Fibroblast of skin of scalp (primary cell): ENCODE data around the gene MAP3K15.

Experiments used
- DNase-seq: peaks from one replicate; pipeline ENCODE4 v3.0.0-alpha.2; 2013

Gene MAP3K15

DNA sequence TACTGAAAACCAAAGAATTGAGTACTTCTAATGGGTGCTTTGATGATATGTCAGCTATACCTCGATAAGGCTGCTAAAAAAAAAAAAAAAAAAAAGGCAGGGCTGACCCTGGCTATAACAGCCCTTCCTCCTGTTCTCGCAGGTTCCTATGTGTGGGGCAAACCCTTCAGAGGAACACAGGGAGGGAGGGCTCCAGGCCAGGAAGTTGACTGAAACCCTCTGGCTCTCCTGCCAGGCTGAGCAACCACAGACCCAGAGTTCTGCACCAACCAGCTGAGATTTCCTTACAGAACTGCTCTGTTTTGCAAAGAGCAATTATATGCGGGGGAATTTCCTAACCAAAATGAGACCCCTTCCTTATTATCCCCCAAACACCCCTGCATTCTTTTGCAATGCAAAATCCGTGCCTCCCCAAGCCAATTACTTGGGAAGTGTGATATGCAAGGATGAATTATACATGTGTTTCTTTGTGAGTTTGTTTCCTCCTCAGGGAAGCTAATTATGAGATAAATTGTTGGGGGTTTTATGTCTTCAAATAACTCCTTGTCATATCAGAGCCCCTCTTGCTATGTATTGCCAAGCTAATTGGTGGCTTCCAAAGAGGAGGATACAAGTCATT lies 126.0 kb downstream of the MAP3K15 start:
- DNase-seq, result no peak

GRCh38 chrX:19388741-19389140 lies 126.6 kb downstream of the MAP3K15 start:
- peak; percentile 6 for DNase-seq

DNA sequence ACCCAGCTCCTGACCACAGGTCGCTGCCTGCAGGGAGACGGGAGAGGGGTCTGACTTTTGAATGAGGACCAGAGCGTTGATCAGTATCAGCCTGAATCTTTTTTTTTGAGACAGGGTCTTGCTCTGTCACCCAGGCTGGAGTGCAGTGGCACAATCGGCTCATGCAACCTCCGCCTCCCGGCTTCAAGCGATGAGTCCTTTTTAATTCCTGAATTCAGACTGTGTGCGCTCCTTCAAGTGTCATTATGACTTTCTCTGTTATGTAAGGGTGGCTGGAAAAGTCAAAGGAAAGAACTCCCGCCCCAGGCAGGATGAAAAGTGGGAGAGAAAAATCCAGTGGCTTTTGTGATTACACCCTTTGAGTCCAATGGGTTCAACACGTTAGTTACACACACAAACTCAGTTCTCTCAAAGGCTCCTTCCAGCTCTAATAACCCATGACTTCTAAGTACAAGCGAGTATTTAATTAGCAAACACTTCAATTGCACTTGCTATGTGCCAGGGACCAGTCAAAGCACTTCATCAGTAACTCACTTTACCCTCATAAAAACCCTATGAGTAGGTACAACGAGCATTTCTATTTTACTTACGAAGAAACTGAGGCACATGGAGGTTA lies 127.1 kb downstream of the MAP3K15 start:
- DNase-seq, result no peak

DNA sequence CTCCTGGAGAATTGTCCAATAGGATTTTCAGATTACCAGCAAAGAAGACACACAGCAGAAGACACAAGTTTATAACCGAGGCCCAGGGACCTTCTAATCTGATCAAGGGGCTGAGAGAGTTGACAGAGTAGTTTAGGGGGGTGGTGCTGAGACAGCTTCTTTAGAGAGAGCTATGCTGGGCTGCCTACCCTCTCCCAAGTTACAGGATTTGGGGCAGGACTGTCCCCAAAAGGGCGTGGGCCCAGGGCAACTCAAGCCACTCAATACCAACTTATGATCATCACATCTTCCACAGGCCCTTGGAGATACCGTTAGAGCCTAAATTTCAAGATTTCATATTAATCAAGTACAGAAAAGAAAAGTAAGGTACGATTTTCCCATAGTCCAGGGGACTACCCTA lies 128.6 kb downstream of the MAP3K15 start:
- DNase-seq, result no peak

- DNase-seq, result peak; percentile 20
Measured at GRCh38 chrX:19382555-19383145, 132.7 kb downstream of the MAP3K15 start.

GRCh38 chrX:19381326-19381725 lies 134.0 kb downstream of the MAP3K15 start:
- no peak for DNase-seq

DNA sequence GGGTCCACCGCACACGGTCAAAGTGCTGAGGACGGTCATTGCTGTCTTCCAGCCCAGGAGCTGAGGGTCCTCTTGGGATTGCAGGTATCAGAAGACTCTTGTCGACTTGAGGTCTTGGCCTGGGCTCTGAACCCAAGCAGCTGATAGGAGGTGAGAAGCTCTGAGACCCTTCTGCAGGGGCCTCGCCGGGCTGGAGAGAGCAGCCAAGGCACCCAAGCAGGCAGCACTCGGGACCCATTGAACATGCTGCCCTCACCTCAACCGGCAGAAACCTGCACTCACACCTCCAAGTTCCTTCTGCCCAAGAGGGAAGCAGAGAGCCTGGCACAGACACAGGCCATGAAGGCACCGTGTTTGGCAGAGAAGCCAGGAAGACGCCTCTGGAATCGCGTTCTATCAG lies 137.5 kb downstream of the MAP3K15 start:
- no peak for DNase-seq

DNA sequence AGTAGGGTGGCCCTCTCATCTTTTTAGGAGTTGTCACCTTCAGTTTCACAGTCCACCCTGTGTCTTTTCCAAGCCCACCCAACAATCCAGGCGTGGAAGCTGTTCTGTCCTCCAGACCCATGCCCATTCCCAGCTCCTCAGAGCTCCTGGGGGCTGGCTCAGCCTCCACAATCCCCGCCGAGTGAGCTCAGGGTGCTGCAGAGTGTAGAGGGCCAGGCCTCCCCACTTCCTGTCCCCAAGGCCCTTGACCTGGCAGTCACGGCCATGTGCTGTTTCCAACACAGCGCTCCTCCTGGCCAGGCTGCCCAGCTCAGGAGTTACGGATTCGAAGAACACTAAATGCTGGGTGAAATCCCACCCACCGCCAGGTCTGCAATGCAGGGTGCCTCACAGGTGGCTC lies 139.8 kb downstream of the MAP3K15 start:
- DNase-seq, result no peak

DNA sequence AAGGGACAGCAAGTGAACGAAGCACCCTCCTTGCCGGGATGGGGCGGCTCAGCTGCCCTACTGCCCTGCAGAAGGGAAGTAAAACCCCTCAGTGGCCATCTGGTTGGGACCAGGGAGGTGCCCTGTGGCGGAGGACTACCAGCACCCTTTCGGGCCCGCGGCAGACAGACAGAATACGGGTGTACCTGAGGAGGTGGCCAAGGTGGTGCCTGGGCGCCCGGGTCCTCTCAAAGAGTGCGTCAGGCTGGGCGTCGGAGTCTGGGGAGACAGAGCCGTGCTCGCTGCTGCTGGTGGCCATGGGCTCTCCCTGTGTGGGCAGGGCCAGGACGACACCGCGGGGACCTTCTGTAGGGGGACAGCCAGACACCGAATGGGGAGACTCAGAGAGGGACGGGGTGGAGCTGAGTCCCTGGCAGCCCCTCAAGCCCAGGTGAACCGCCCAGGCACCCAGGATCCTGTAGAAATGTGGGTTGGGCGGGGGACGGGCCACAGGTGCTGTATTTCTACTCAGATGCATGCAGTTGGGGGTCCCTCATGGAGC lies 141.9 kb downstream of the MAP3K15 start:
- no peak for DNase-seq

DNA sequence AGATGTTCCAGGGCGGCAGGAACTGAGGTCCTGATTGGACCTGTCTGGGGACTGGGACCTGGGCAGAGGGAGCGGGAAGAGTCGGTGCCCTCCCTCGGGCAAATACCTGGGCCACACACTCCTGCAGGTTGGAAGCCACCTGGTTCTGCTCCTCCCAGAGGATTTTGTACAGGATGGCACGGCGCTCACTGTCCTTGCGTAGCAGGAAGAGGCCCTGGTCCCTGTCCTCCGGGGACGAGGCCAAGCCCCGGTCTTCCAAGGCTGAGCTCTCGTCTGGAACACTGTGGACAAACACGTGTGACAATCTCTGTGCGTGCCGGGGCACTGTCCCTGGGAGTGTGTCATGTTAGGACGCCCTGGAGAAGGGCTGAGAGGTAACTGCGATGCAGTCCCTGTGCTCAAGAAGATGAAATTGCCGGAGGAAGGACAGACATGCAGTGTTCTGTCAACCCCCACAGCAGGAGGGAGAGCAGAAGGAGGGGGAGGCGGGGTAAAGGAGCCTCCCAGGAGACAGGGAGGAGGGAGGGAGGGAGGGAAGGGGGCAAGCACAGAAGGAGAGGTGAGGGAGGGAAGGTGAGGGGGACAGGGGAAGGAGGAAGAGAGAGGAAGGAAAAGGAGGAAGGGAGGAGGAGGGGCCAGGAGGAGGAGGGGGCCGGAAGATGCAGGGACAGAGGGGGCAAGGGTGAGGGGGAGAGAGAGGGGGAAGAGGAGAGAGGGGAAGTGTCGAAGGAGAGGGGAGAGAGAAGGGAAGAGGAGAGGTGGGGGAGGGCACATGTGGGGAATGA lies 142.6 kb downstream of the MAP3K15 start:
- DNase-seq, result peak; percentile 7

DNA sequence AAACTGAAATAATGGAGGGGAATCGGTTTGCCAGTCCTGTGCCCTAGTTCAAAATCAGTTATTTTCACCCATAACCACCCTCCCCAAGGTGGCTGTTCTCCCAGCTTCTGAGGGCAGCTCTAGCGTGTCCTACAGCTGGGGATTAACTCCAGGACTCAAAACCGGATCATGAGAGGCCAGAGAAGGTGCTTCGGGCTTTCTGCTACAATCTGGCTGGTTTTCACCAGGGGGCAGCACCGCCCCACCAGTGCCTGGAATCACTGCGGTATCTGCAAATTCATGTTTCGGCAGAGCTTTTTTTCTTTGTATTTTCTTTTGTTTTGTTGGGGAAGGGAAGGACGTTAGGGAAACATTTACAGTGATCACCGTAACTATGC lies 143.2 kb downstream of the MAP3K15 start:
- DNase-seq, result peak; percentile 66

GRCh38 chrX:19370061-19370460 lies 145.2 kb downstream of the MAP3K15 start:
- DNase-seq, result peak; percentile 61

GRCh38 chrX:19368576-19368975 lies 146.7 kb downstream of the MAP3K15 start:
- DNase-seq, result no peak

- DNase-seq, result no peak
Measured at GRCh38 chrX:19361701-19362100, 153.6 kb downstream of the MAP3K15 start.

DNA sequence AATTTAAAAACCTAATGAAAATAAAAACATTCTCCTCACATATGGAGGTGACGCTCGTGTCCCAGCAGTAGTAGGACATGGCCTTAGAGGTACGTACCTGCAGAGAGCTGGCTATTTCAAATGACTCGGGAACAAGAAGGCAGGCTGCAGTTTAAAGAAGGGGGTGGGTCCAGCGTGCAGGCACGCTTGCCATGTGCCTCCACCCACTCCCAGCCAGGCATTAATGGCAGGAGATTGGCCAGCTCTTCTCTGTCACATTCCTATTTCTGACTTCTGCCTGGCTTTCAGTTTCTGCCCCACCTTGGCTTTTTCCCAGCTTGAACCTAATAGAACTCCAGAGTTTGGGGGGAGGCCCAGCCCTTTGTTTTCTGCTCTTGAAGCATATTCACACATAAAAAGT lies 154.4 kb downstream of the MAP3K15 start:
- no peak for DNase-seq

DNA sequence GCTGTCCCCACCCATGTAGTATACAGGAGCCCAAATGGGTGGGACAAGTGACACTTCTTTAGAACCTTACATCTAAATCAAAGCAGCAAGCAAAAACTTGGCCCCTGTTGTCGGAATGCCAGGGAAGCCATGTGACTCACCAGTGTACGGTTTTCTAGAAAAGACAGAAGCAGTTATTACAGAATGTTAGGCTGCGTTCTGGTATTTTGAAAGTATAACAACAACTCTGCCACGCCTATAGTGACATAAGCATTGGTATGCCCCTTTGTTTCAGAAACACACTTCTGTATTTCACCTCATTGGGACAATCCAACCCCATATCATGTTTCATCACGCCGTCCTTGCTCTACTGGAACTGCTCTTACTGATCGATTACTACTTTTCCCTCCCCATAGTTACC lies 156.8 kb downstream of the MAP3K15 start:
- DNase-seq, result no peak

DNA sequence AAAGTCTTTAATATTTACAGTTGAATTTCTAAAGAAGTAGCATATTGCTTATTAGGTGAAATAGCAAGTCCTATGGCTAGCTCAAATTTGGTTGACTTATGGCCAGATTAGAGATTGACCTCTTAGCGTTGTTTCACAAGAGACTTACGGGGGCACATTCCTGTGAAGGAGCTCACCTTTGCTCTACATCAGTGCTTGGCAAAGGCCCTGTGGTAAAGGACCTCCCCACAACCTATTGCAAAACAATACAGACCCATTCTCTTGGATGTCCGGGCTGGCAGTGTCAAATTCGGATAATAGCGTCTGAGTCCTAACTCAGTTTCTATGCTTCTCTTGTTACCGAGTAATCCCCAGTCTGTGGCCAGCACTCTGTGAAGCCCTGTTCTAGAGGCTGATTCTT lies 160.7 kb downstream of the MAP3K15 start:
- no peak for DNase-seq

- DNase-seq, result no peak
Measured at GRCh38 chrX:19350941-19351384, 164.3 kb downstream of the MAP3K15 start.

DNA sequence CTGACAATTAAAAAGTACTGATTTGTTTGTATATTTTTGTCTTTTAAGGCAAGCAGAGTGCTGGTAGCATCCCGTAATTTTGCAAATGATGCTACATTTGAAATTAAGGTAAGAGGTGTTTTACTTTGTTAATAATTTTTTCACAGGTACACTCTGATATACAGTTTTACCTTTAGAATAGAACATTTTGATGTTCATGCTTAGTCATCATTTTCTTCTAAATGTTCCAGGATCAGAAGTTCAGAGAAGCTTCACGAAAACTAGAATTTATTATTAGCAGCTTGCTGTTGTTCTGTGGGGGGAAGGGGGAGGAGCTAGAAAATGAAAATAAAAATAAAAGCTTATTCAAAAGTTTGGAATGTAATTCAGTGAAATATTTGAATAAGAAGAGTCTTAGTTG lies 166.0 kb downstream of the MAP3K15 start:
- DNase-seq, result no peak

DNA sequence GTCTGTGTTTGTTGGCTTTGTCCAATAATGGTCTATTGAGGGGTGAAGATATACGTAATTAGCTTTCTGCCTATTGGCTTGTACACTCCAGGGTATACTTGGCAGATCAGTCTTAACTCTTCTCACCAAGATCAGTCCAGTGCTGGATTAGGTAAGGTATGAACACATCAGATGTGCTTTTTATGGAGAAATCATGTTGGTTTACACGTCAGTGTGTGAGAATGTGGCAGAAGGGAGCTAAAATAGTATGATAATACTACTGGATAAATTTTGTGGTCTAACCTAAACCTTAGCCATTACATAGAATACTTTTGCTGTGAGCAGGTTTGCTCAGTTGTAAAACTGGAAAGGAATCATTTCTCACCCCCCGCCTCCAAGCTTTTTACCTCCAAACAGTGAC lies 167.4 kb downstream of the MAP3K15 start:
- DNase-seq, result no peak

- DNase-seq, result no peak
Measured at GRCh38 chrX:19344661-19345060, 170.6 kb downstream of the MAP3K15 start.

DNA sequence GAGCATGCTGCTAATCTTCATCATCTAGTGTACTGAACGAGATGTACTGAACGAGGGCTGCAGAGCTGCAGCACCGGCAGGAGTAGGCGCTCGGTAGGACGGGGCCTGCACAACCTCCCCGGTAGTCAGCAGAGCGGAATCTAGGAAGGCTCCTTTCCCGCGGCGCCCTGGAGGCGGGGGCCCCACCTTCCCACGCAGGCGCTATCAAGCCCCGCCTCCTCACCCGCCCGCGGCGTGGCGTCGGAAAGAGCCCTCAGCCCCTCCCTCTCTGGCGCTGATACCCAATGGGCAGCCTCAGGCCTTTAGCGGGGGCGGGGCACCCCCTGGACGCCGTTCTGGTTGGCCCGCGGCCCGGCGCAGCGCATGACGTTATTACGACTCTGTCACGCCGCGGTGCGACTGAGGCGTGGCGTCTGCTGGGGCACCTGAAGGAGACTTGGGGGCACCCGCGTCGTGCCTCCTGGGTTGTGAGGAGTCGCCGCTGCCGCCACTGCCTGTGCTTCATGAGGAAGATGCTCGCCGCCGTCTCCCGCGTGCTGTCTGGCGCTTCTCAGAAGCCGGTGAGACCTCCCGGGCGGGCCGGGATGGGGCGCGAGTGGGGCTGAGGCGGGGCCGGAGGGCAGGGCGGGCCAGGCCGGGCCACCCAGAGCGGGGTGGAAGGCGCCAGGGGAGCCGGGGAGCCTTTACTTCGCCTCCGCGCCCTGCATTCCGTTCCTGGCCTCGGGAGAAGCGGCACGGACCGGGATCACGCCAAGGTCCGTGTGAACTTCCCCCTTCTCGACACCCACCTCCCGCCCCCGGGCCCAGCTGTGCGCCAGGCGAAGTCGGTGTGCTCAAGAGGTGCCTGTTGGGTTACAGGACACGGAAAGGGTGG lies 171.5 kb downstream of the MAP3K15 start, which contains the start of gene PDHA1:
TSS of gene PDHA1 (plus strand) at position 393 of the 874 bp plus-strand sequence. CDS start at position 504, 111 bp downstream.
- peak; percentile 93 for DNase-seq
